ENCODE data around the gene NKX1-2. TPM values are rescaled to one million over a fixed set of nuclear protein-coding genes. Genes with fewer than 3 reads are reported as not detected.
"Not testable (repeated sequence)": the region's sequence is repeated elsewhere in the genome, so short reads cannot be mapped to it uniquely, and the experiment has no call there.

Gene NKX1-2
- total and polyA plus RNA-seq, 2 of the 4 experiments (the other 2 are of a cell fraction): not detected

- H2AK5ac ChIP-seq (ENCODE audit: low read depth, low read length); intact Hi-C loops (cut with micrococcal nuclease); dilution Hi-C loops (cut with HindIII; ENCODE audit: low sequenced_read_pairs, unreplicated experiment); H4K8ac ChIP-seq (ENCODE audit: low read depth in 2 of 2, low read length in 2 of 2); H3K18ac ChIP-seq (ENCODE audit: low read depth, low read length); H2AFZ ChIP-seq (replicated peaks; ENCODE audit: low read length, poor library complexity); H3K9ac ChIP-seq (ENCODE audit: low read depth, low read length); H2BK15ac ChIP-seq (ENCODE audit: low read depth, low read length); H2BK120ac ChIP-seq (ENCODE audit: low read depth, low read length); H3K27me3 ChIP-seq (ENCODE audit: control insufficient read depth, insufficient read depth, low read length); H3K36me3 ChIP-seq (ENCODE audit: control insufficient read depth, insufficient read depth, low read length); H4K5ac ChIP-seq (ENCODE audit: low read depth, low read length); ATAC-seq (ENCODE audit: low read depth); H3K9me1 ChIP-seq (ENCODE audit: insufficient read depth, low read length); H4K91ac ChIP-seq (ENCODE audit: insufficient read depth, low read depth, low read length); H3K4me1 ChIP-seq (ENCODE audit: control insufficient read depth, insufficient read depth, low read length); H4K20me1 ChIP-seq (ENCODE audit: insufficient read depth, low read length); H3K79me1 ChIP-seq (ENCODE audit: low read depth in 1 of 2, low read length in 2 of 2); BruUV-seq (replicated peaks); H2BK5ac ChIP-seq (ENCODE audit: low read depth, low read length, poor library complexity, severe bottlenecking); H3K9me3 ChIP-seq (ENCODE audit: control insufficient read depth, insufficient read depth, low read length); in situ Hi-C loops (cut with MboI; ENCODE audit: low sequenced_read_pairs); POLR2A ChIA-PET (ENCODE audit: unreplicated experiment); H3K23ac ChIP-seq (ENCODE audit: low read depth, low read length); H2BK20ac ChIP-seq (ENCODE audit: low read depth, low read length); H3K4me2 ChIP-seq (ENCODE audit: low read depth, low read length); H3K14ac ChIP-seq (replicated peaks; ENCODE audit: low read depth, low read length); DNase-seq; H3K4me3 ChIP-seq (ENCODE audit: insufficient read depth, low read depth, low read length); H3K27ac ChIP-seq (ENCODE audit: insufficient read depth, low read length); H2AK9ac ChIP-seq (replicated peaks; ENCODE audit: low read depth, low read length, poor library complexity); H3K4ac ChIP-seq (ENCODE audit: low read depth, low read length); H3K56ac ChIP-seq (ENCODE audit: extremely low read depth, insufficient read depth, low read length): not testable (repeated sequence)
- no CpG with 5 or more reads among the region's 4 CpGs for WGBS, 2 experiments (ENCODE audit: extremely low coverage in 2 of 2, insufficient read length in 1 of 2)
- CTCF ChIA-PET: interaction anchor here (0.6 to 1.5 kb wide), 3 partner anchors 13 to 1600 kb away, joined by 3 read pairs; no protein-coding TSS in a partner anchor
These were observed 14.2 kb downstream of the NKX1-2 start for GRCh38 chr10:124435683-124436082.
